OCI-LY7 (cell line): ENCODE results near the gene ZNF423. TPM values are rescaled to one million over a fixed set of nuclear protein-coding genes. Genes with fewer than 3 reads are reported as not detected.

Experiments used
- BruUV-seq: library from RNA; stranded (reverse); fragments of 400-500 nt; replicated peaks from 2 replicates; lab custom pipeline; 2021; lab: Mats Ljungman, UMichigan
- CTCF ChIA-PET: fragments of 300-600 bp; sonication (Branson Sonifier 250); formaldehyde crosslinking; loops from one replicate; lab custom pipeline; 2022; ENCODE audit warnings: antibody characterized with exemption; ENCODE audit not compliant: unreplicated experiment; lab: Charles Lee
- POLR2A ChIA-PET: fragments of 300-600 bp; sonication (Branson Sonifier 250); formaldehyde crosslinking; loops from one replicate; lab custom pipeline; 2022; ENCODE audit warnings: antibody characterized with exemption; lab: Charles Lee
- DNase-seq: peaks from one replicate; pipeline ENCODE4 v3.0.0-alpha.2; 2015; ENCODE audit warnings: low spot score
- H2AFZ ChIP-seq: fragments of 200-600 bp; sonication (generic), shearing (Covaris generic); 2 replicates; pipeline ENCODE4 v1.6.1; 2014; ENCODE audit warnings: mild to moderate bottlenecking, antibody characterized with exemption, low read length, moderate library complexity
- H3K27ac ChIP-seq: fragments of 200-600 bp; sonication (generic); 2 replicates; pipeline ENCODE4 v1.5.1; 2014; ENCODE audit warnings: mixed run types, low read depth, mild to moderate bottlenecking, moderate library complexity, low read length, inconsistent platforms; ENCODE audit not compliant: poor library complexity, severe bottlenecking
- H3K36me3 ChIP-seq: fragments of 200-600 bp; sonication (generic); 2 replicates; pipeline ENCODE4 v1.6.1; 2014; ENCODE audit warnings: mild to moderate bottlenecking, antibody characterized with exemption, low read length, moderate library complexity, mixed read lengths; ENCODE audit not compliant: insufficient read depth
- H3K4me1 ChIP-seq: fragments of 200-600 bp; sonication (generic); 2 replicates; pipeline ENCODE4 v1.5.1; 2014; ENCODE audit warnings: mild to moderate bottlenecking, low read length; ENCODE audit not compliant: insufficient read depth, poor library complexity, severe bottlenecking
- H3K4me2 ChIP-seq: fragments of 200-600 bp; sonication (generic); 2 replicates; pipeline ENCODE4 v1.6.1; 2014; ENCODE audit warnings: mild to moderate bottlenecking, low read length
- H3K4me3 ChIP-seq: fragments of 200-600 bp; sonication (generic); 2 replicates; pipeline ENCODE4 v1.5.1; 2014; ENCODE audit warnings: mild to moderate bottlenecking, low read depth, low read length; ENCODE audit not compliant: poor library complexity, severe bottlenecking
- H3K79me2 ChIP-seq: fragments of 200-600 bp; sonication (generic); 2 replicates; pipeline ENCODE4 v1.6.1; 2016; ENCODE audit warnings: low read depth, mild to moderate bottlenecking, low read length, moderate library complexity, mixed read lengths; ENCODE audit not compliant: insufficient read depth
- H3K9me2 ChIP-seq: fragments of 200-600 bp; sonication (generic); 2 replicates; pipeline ENCODE4 v1.6.1; 2016; ENCODE audit warnings: mild to moderate bottlenecking, low read length, mixed read lengths; ENCODE audit not compliant: insufficient read depth
- H3K9me3 ChIP-seq: fragments of 200-600 bp; sonication (generic); 2 replicates; pipeline ENCODE4 v1.6.1; 2014; ENCODE audit warnings: mild to moderate bottlenecking, mixed run types, low read length, mixed read lengths
- H4K20me1 ChIP-seq: fragments of 200-600 bp; sonication (generic); 2 replicates; pipeline ENCODE4 v1.6.1; 2014; ENCODE audit warnings: mild to moderate bottlenecking, antibody characterized with exemption, low read length, moderate library complexity, mixed read lengths; ENCODE audit not compliant: insufficient read depth
- CTCF ChIP-seq: fragments of 200-600 bp; sonication (generic); conservative IDR thresholded peaks from 2 replicates; pipeline ENCODE4 v1.5.1; 2014; ENCODE audit warnings: mild to moderate bottlenecking, antibody characterized with exemption, low read length, moderate library complexity, mixed read lengths
- EZH2phosphoT487 ChIP-seq: fragments of 200-600 bp; sonication (generic); IDR thresholded peaks from 2 replicates; pipeline ENCODE4 v1.6.1; 2018; ENCODE audit warnings: low read depth, borderline replicate concordance, mild to moderate bottlenecking, mixed run types, antibody characterized with exemption, low read length, moderate library complexity, mixed read lengths
- intact Hi-C: fragments of 100-400 bp; cut with micrococcal nuclease; formaldehyde crosslinking; loops from one replicate; pipeline ENCODE4 v1.10.0; 2022; ENCODE audit not compliant: unreplicated experiment
- total RNA-seq, 2 experiments: library from RNA; depleted of rRNA in 1 of 2; stranded (reverse); fragments of >200 nt in 1 of 2; shearing (Covaris generic) in 1 of 2; gene quantifications; 2 replicates each; pipeline ENCODE4 v1.2.3, GENCODE V29; 2014 to 2022

Gene ZNF423
- total RNA-seq, 2 experiments from 2014 or later = 0.09 to 0.13 TPM

GRCh38 chr16:49712542-49712941 lies 143.4 kb downstream of the ZNF423 start:
- no peak for DNase-seq
- CTCF ChIA-PET = no interaction called here
- POLR2A ChIA-PET = no interaction called here
- Histone ChIP-seq H2AFZ (no peak overlapping the region), H3K4me2 (no peak overlapping the region), H3K9me3 (no peaks in the 10 kb centered on the region), H3K79me2 (no peaks in the 10 kb centered on the region), H3K27ac (no peak overlapping the region), H4K20me1 (no peaks in the 10 kb centered on the region), H3K36me3 (no peaks in the 10 kb centered on the region), H3K4me1 (no peaks in the 10 kb centered on the region), H3K4me3 (no peak overlapping the region), H3K9me2 (no peaks in the 10 kb centered on the region)
- TF ChIP-seq EZH2phosphoT487 (no peak), CTCF (no peak)
- BruUV-seq = no TSS peak
- intact Hi-C loops = no loop called here

DNA sequence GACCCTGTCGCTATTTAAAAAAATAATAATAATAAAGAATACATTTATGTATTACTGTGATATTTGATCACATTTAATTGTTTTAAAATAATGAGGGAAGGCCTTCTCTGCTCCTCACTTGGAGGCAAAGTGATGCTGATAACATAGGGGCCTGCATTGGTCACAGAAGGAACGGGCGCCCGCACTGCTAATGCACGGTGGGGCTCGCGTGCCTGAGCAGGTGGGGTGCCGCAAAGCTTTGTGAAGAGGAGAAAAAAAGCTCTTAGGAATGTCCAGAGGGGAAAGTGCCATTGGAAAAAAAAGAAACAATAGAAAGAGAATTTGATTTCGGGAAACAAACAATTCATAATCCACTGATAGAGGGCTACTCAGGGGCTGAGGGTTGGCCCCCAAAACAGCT lies 143.8 kb downstream of the ZNF423 start:
- POLR2A ChIA-PET = interaction anchor here (0.6 kb wide), 1 partner anchor 419 kb away, joined by 3 read pairs; no protein-coding TSS in a partner anchor
- H3K9me2 ChIP-seq = no peaks in the 10 kb centered on the region
- no peaks in the 10 kb centered on the region for H3K79me2 ChIP-seq
- no peak for DNase-seq
- H3K4me1 ChIP-seq = no peaks in the 10 kb centered on the region
- no peaks in the 10 kb centered on the region for H3K36me3 ChIP-seq
- BruUV-seq = no TSS peak
- intact Hi-C loops = no loop called here
- H3K27ac ChIP-seq = no peak overlapping the region
- no peaks in the 10 kb centered on the region for H3K9me3 ChIP-seq
- no peak for TF ChIP-seq EZH2phosphoT487
- TF ChIP-seq CTCF = no peak
- no peaks in the 10 kb centered on the region for H4K20me1 ChIP-seq
- H3K4me2 ChIP-seq = no peak overlapping the region
- no peak overlapping the region for H2AFZ ChIP-seq
- no peak overlapping the region for H3K4me3 ChIP-seq
- CTCF ChIA-PET = no interaction called here

- H3K36me3 ChIP-seq = no peaks in the 10 kb centered on the region
- H3K4me2 ChIP-seq = no peak overlapping the region
- intact Hi-C loops = loop anchor here (10.0 kb wide), 1 partner anchor 264 kb away; no protein-coding TSS in a partner anchor
- H3K4me1 ChIP-seq = no peaks in the 10 kb centered on the region
- no peaks in the 10 kb centered on the region for H4K20me1 ChIP-seq
- H3K27ac ChIP-seq = no peak overlapping the region
- ChIA-PET CTCF (no interaction called here), POLR2A (interaction anchor here (1.0 kb wide), 1 partner anchor 17 kb away, joined by 3 read pairs; no protein-coding TSS in a partner anchor)
- no TSS peak for BruUV-seq
- H3K79me2 ChIP-seq = no peaks in the 10 kb centered on the region
- no peaks in the 10 kb centered on the region for H3K9me2 ChIP-seq
- H3K9me3 ChIP-seq = no peaks in the 10 kb centered on the region
- TF ChIP-seq CTCF (no peak), EZH2phosphoT487 (no peak)
- no peak for DNase-seq
- H3K4me3 ChIP-seq = no peak overlapping the region
- no peak overlapping the region for H2AFZ ChIP-seq
Observed at GRCh38 chr16:49709057-49709456, 146.9 kb downstream of the ZNF423 start.
